HG03442 (cell line): Measurements from ENCODE around the gene TNFAIP2.

Experiments used
- ATAC-seq: cut with Tn5 transposase; IDR thresholded peaks from one replicate; pipeline ENCODE4 v1.9.1; 2021; ENCODE audit warnings: mild to moderate bottlenecking, moderate library complexity; ENCODE audit not compliant: unreplicated experiment

TNFAIP2 gene

GRCh38 chr14:103178521-103178920 is 55.3 kb downstream of the TNFAIP2 start:
- ATAC-seq, result no peak

- no peak for ATAC-seq
Measured at GRCh38 chr14:103179094-103179493, 55.8 kb downstream of the TNFAIP2 start.

GRCh38 chr14:103180331-103180730 is 57.1 kb downstream of the TNFAIP2 start:
- ATAC-seq, result no peak

- ATAC-seq, result no peak
Measured at GRCh38 chr14:103184046-103184445, 60.8 kb downstream of the TNFAIP2 start.

- no peak for ATAC-seq
Measured at GRCh38 chr14:103185051-103186029, 62.1 kb downstream of the TNFAIP2 start.

GRCh38 chr14:103186241-103186822 is 63.1 kb downstream of the TNFAIP2 start:
- no peak for ATAC-seq
